ENCODE data around the gene MLF2. TPM values are rescaled to one million over a fixed set of nuclear protein-coding genes. Genes with fewer than 3 reads are reported as not detected.

Gene MLF2
- total RNA-seq, 1 experiment from 2014 or later, result 175 TPM

DNA sequence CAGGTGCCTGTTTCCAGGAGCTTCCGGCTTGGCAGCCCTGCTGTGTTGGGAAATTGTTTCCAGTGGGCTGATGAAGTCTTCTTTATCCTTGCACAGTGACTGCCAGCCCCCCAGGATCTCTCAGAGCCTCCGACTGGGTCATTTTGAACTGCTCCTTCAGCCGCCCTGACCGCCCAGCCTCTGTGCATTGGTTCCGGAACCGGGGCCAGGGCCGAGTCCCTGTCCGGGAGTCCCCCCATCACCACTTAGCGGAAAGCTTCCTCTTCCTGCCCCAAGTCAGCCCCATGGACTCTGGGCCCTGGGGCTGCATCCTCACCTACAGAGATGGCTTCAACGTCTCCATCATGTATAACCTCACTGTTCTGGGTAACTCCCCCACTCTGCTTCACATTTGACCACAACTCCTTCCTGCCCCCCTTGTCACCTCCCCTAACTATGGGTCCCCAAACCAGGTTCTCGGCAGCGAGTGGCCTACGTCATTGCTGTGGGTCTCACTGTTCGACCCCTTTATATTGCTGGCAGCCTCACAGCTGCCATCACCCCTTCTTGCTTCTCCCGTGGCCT is 21.6 kb upstream of the MLF2 start:
- no peak for ATAC-seq
- CTCF ChIA-PET, result interaction anchor here (0.6 kb wide), 1 partner anchor 21 kb away, joined by 4 read pairs; the partner anchor contains the start of gene MLF2
- TF ChIP-seq, protein P1, sequence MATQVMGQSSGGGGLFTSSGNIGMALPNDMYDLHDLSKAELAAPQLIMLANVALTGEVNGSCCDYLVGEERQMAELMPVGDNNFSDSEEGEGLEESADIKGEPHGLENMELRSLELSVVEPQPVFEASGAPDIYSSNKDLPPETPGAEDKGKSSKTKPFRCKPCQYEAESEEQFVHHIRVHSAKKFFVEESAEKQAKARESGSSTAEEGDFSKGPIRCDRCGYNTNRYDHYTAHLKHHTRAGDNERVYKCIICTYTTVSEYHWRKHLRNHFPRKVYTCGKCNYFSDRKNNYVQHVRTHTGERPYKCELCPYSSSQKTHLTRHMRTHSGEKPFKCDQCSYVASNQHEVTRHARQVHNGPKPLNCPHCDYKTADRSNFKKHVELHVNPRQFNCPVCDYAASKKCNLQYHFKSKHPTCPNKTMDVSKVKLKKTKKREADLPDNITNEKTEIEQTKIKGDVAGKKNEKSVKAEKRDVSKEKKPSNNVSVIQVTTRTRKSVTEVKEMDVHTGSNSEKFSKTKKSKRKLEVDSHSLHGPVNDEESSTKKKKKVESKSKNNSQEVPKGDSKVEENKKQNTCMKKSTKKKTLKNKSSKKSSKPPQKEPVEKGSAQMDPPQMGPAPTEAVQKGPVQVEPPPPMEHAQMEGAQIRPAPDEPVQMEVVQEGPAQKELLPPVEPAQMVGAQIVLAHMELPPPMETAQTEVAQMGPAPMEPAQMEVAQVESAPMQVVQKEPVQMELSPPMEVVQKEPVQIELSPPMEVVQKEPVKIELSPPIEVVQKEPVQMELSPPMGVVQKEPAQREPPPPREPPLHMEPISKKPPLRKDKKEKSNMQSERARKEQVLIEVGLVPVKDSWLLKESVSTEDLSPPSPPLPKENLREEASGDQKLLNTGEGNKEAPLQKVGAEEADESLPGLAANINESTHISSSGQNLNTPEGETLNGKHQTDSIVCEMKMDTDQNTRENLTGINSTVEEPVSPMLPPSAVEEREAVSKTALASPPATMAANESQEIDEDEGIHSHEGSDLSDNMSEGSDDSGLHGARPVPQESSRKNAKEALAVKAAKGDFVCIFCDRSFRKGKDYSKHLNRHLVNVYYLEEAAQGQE (IDR thresholded peaks at IDR 0.05; ENCODE audit: insufficient read depth in 1 of 2, low read depth in 2 of 2, low read length in 1 of 2), result no peak
- TF ChIP-seq, protein P2, sequence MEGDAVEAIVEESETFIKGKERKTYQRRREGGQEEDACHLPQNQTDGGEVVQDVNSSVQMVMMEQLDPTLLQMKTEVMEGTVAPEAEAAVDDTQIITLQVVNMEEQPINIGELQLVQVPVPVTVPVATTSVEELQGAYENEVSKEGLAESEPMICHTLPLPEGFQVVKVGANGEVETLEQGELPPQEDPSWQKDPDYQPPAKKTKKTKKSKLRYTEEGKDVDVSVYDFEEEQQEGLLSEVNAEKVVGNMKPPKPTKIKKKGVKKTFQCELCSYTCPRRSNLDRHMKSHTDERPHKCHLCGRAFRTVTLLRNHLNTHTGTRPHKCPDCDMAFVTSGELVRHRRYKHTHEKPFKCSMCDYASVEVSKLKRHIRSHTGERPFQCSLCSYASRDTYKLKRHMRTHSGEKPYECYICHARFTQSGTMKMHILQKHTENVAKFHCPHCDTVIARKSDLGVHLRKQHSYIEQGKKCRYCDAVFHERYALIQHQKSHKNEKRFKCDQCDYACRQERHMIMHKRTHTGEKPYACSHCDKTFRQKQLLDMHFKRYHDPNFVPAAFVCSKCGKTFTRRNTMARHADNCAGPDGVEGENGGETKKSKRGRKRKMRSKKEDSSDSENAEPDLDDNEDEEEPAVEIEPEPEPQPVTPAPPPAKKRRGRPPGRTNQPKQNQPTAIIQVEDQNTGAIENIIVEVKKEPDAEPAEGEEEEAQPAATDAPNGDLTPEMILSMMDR (IDR thresholded peaks at IDR 0.05), result no peak
- no peak for TF ChIP-seq TCF7L2 (IDR thresholded peaks at IDR 0.05; ENCODE audit: low read depth, low read length)
- Histone ChIP-seq H3K4me3 (ENCODE audit: low read depth in 2 of 2, low read length in 2 of 2) (no peak overlapping the region), H3K27ac (ENCODE audit: low read length) (no peak overlapping the region), H3K9me3 (ENCODE audit: control insufficient read depth, insufficient read depth, low read depth, low read length) (no peaks in the 10 kb centered on the region), H3K36me3 (ENCODE audit: control insufficient read depth, insufficient read depth, low read length) (no peaks in the 10 kb centered on the region), H3K4me1 (ENCODE audit: control insufficient read depth, insufficient read depth, low read length) (peaks cover 18% of the 10 kb centered on the region), H3K27me3 (ENCODE audit: control insufficient read depth, insufficient read depth, low read length) (no peaks in the 10 kb centered on the region)
- POLR2A ChIA-PET, result interaction anchor here (0.6 kb wide), 1 partner anchor 76 kb away, joined by 3 read pairs; no protein-coding TSS in a partner anchor
- in situ Hi-C loops (cut with HindIII; ENCODE audit: low pct_unique_long_range_greater_than_20kb, low sequenced_read_pairs), result no loop called here
- no peak for DNase-seq (ENCODE audit: low read depth, low spot score)
- intact Hi-C loops (cut with micrococcal nuclease; ENCODE audit: unreplicated experiment), result no loop called here
- BruUV-seq (replicated peaks), result no TSS peak

DNA sequence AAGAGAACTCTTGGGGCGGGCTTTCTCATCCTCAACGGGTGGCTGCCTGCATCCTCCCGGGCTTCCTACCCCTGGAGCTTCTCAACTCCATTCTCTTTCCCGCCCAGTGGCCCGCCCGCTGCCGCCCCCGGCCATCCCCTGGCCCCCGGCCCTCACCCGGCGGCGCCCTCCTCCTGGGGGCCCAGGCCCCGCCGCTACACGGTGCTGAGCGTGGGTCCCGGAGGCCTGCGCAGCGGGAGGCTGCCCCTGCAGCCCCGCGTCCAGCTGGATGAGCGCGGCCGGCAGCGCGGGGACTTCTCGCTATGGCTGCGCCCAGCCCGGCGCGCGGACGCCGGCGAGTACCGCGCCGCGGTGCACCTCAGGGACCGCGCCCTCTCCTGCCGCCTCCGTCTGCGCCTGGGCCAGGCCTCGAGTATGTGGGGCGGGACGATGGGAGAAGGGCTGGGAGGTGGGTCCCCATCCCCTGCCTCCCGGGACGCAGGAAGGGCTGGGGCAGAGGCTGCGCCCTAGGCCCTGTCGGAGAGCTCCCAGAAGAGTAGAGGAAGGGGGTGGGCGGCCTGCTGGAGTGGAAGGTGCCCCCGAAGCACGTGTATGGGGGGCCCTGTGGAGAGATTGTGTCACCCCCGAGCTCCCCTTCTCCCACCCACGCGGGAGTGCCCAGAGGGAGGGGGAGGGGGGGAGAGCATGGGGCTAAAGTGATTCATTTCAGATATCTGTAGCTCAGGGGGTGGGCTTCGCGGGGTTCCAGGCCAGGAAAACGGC is 20.8 kb upstream of the MLF2 start:
- Histone ChIP-seq H3K27me3 (ENCODE audit: control insufficient read depth, insufficient read depth, low read length) (no peaks in the 10 kb centered on the region), H3K4me1 (ENCODE audit: control insufficient read depth, insufficient read depth, low read length) (peaks cover 26% of the 10 kb centered on the region), H3K4me3 (ENCODE audit: low read depth in 2 of 2, low read length in 2 of 2) (no peak overlapping the region), H3K9me3 (ENCODE audit: control insufficient read depth, insufficient read depth, low read depth, low read length) (no peaks in the 10 kb centered on the region), H3K27ac (ENCODE audit: low read length) (no peak overlapping the region), H3K36me3 (ENCODE audit: control insufficient read depth, insufficient read depth, low read length) (no peaks in the 10 kb centered on the region; the same call in 1 of the 2 replicates)
- DNase-seq (ENCODE audit: low read depth, low spot score), result no peak
- no TSS peak for BruUV-seq (replicated peaks)
- no peak for TF ChIP-seq SIN3A (IDR thresholded peaks at IDR 0.05; ENCODE audit: borderline replicate concordance, insufficient read depth, low read depth, low read length)
- TF ChIP-seq, protein P2 (IDR thresholded peaks at IDR 0.05), result no peak
- TF ChIP-seq, protein P1 (IDR thresholded peaks at IDR 0.05; ENCODE audit: insufficient read depth in 1 of 2, low read depth in 2 of 2, low read length in 1 of 2), result no peak
- TF ChIP-seq POLR2AphosphoS5 (IDR thresholded peaks at IDR 0.05; ENCODE audit: low read depth, low read length), result no peak
- TF ChIP-seq TCF7L2 (IDR thresholded peaks at IDR 0.05; ENCODE audit: low read depth, low read length), result no peak
- ATAC-seq, result no peak
- intact Hi-C loops (cut with micrococcal nuclease; ENCODE audit: unreplicated experiment) (no loop called here), in situ Hi-C loops (cut with HindIII; ENCODE audit: low pct_unique_long_range_greater_than_20kb, low sequenced_read_pairs) (no loop called here)
- ChIA-PET CTCF (no interaction called here), POLR2A (no interaction called here)
